HG03103 (cell line): ENCODE results near the gene KIF25.
"Not testable (repeated sequence)": the region's sequence is repeated elsewhere in the genome, so short reads cannot be mapped to it uniquely, and the experiment has no call there.

Experiments
- ATAC-seq: cut with Tn5 transposase; IDR thresholded peaks from one replicate; pipeline ENCODE4 v1.9.1; 2021; ENCODE audit warnings: low read depth; ENCODE audit not compliant: unreplicated experiment

The KIF25 gene

DNA sequence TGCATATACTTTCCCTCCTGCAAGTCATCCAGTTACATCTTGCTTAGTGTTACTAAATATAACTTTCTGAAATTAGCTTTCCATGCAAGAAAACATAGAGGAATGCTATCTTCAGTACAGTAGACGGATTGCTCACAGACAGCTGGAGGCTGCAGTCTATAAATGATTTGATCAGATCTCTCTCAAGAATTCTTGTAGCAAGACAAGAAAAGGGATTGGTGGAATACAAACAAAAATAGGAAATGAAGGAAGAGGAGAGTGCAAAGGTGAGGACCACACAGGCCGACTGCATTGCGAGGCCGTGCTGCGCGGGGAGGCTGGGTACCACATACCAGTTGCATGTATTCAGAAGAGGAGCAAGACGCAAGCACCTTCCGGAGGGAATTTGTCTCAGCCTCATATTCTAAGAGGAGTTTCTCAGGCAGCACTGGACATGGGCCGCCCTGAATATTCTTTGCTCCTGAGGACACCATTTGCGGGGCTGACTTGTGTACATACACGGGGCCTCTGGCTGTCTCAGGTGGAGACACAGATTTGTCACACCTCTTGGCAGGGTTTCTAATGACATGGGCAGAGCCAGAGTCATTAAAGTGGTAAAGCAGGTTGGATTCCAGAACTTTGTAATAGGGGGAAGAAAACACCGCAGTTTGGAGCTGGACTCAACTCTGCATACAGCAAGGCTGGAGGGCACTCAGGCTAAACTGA lies 22.7 kb upstream of the KIF25 start:
- ATAC-seq, result no peak

DNA sequence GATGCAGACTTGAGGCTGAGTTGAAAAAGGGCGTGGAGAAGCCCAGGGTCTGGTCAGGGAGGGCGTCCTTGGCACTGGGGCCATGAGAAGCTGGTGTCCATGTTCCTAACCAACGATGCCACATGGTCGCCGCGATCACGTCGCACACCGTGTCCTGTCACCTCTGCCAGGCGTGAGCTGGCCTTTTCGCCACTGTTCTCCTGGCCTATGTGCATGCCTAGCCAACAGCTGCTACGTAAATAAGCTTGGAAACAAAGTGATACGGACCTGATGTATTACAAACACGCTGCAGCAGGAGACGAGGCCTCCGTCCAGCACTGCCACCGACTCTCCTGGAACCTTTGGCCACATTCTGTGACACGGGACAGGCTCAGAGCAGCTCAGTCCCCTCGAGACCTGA lies 22.0 kb upstream of the KIF25 start:
- ATAC-seq, result no peak

DNA sequence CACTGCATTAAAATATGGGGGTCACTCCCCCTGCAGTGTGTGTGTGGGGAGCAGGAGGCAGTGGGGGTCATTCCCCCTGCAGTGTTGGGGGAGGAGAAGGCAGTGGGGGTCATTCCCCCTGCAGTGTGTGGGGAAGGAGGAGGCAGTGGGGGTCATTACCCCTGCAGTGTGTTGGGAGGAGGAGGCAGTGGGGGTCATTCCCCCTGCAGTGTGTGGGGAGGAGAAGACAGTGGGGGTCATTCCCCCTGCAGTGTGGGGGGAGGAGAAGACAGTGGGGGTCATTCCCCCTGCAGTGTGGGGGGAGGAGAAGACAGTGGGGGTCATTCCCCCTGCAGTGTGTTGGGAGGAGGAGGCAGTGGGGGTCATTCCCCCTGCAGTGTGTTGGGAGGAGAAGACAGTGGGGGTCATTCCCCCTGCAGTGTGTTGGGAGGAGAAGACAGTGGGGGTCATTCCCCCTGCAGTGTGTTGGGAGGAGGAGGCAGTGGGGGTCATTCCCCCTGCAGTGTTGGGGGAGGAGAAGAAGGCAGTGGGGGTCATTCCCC lies 21.3 kb upstream of the KIF25 start:
- not testable (repeated sequence) for ATAC-seq

DNA sequence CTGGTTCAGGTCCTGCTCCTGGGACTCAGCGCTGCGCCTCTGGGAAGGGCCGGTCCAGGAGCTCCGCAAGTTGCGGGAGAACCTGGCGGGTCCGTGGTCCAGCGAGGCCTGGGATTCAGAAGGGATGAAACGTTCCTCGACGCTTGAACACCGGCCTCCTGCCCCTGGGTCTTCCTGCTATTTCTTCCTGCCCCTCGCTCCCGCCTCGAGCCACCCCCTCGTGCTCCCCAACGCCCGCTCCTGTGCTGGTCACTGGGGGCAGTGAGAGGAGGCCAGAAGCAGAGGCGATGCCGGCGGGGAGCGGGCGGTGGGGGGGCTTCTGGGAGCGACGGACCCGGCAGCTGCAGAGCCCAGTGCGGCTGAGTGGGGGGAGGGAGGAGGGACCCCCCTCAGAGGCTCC lies 20.8 kb upstream of the KIF25 start:
- no peak for ATAC-seq

DNA sequence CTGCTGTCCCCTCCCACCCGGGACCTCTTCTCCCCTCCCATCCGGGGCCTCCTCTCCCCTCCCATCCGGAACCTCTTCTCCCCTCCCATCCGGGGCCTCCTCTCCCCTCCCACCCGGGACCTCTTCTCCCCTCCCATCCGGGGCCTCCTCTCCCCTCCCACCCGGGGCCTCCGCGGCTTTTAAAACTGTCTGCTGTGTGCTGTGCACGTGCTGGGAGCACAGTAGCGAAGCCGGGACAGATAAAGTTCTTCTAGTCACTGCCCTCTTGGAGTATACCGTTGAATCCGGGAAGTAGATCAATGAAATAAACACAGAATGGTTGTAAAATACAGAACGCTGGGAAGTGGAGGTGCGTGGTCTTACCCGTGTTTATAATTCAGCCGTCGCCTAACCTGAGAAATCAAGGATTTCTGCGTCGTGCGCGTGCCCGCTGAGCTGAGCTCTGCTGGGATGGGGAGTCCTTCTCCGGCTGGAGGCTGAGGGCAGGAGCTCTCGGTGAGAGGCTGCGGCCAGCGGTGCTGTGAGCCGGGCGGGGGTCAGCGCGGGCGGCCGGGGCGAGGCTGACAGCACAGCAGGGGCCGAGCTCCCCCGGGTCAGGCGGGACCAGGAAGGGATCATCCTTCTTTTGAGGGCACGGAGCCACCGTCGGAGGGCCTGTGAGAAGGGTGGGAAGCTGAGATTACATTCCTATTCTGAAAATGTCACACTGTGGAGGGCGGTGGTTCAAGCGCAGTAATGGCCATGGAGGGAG lies 19.6 kb upstream of the KIF25 start:
- ATAC-seq, result no peak

DNA sequence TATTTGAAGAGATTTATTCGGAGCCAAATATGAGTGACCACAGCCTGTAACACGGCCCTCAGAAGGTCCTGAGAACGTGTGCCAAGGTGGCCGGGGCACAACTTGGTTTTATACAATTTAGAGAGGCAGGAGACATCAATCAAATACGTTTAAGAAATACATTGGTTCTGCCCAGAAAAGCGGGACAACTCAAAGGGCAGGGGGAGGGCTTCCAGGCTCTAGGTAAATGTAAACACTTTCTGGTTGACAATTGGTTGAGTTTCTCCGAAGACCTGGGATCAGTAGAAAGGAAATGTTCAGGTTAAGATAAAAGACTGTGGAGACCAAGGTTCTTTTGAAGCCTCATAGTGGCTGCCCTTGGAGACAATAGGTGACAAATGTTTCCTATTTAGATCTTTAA lies 18.9 kb upstream of the KIF25 start:
- ATAC-seq, result no peak

DNA sequence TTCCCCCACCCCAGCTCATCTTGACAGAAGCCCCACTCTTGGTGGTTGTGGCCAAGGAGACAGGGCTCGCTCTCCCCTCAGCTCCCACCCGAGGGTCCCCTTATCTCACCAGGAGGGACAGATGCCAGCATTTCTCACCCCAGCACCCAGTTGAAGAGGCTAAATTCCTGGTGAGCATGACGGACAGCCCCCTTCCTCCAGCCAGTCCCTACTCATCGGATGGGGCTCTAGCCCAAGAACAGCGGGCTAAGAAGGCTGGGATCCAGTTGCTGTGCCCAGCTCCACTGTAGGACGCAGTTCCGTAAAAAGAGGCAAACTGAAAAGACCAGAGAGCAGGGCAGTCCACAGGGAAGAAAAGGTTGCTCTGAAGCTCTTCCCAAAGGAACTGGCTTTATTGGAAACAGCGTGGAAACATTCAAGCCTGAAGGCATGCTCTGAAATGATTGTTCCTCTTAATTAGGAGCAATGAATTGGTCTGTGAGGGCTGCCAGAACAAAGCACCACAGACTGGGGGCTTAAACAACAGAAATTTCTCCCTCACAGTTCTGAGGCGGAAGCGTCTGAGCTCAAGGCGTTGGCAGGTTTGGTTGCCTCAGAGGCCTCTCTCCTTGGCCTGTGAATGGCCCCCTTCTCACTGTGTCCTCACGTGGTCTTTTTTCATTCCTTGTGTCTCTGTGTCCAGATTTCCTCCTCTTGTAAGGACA lies 17.9 kb upstream of the KIF25 start:
- ATAC-seq, result no peak

DNA sequence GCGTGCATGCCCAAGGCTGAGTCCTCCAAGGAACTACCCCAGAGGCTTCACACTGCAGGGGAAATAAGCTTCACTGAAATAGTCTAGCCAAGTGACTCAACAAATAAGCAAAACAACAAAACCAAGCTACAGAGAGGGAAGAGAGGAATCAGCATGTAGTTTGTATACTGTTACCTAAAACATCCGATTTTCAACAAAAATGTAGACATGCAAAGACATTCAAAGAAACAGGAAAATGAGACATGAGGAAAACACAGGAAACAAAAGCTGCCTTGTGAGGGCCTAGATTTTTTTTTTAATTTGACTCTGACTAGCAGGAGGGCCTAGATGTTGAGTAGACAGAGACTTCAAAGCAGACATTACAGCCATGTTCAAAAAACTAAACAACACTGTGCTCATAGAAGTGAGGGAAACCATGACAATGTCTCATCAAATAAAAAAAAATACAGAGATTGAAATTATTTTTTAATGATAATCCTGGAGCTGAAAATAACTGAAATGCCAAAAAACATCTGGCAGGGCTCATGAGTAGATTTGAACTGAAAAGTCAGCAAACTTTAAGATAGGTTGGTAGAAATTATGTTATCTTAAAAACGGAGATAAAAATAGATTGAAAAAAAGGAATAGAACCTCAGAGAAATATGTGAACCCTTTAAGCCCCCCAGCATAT lies 16.4 kb upstream of the KIF25 start:
- no peak for ATAC-seq

DNA sequence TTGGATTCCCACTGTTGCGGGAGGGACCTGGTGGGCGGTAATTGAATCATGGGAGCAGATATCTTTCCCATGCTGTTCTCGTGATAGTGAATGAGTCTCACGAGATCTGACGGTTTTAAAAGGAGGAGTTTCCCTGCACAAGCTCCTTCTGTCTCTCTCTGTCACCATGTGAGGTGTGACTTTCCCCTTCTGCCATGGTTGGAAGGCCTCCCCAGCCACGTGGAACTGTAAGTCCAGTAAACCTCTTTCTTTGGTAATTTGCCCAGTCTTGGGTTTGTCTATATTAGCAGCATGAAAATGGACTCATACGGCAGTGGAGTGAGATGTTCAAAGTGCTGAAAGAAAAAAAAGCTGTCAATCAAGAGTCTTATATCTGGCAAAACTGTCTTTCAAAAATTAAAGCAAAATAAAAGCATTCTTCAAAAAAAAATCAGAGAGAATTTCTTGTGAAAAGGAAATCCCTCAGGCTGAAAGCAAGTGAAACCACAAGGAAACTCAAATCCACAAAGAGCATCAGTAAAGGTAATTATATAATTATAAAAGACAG lies 15.5 kb upstream of the KIF25 start:
- ATAC-seq, result no peak

DNA sequence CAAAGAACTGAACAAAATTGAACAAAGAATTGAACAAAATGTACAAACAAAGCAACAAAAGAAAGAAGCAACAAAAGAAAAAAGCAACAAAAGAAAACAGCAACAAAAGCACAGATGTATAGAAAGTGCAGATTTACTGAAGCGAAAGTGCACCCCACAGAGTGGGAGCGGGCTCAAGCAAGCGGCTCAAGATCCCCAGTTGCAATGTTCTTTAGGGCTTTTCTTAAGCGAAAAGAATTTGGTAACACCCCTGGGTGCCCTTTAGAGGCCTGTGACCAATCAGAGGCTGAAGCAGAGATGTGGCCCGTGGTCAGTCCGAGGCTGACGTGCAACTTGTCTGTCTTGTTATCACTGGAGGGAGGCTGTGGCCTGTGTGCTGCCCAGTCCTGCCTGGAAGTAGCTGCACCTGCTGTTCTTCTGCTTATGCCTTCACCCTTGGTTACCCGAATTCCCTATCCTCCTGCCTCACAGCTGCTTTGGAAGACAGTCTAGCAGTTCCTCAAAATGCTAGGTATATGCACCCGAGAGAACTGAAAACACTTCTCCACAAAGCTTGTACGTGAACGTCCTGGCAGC lies 13.2 kb upstream of the KIF25 start:
- ATAC-seq, result no peak

DNA sequence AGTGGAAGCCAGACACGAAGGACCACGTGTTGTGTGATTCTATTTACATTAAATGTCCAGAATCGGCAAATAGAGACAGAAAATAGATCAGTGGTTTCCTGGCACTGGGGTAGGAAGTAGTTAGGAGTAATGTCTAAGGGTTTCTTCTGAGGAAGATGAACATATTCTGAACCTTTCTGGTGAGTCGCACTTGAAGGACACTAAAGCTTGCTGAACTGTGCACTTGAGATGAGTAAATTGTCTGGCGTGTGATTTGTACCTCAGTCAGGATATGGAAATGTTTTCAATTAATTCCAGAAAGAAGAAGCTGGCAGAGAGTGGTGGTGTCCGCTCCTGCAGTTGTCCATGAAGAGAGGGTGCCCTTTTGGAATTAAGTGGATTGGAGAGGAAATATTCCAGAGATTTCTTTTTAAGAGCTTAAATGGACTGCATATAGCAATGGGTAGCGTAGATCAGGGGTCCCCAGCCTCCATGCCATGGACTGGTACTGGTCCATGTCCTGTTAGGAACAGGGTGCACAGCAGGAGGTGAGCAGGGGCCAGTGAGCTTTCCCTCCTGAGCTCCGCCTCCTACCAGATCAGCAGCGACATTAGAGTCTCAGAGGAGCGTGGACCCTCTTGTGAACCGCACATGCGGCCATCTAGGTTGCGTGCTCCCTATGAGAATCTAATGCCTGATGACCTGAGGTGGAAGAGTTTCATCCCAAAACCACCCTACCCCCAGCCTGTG lies 12.4 kb upstream of the KIF25 start:
- ATAC-seq, result no peak

DNA sequence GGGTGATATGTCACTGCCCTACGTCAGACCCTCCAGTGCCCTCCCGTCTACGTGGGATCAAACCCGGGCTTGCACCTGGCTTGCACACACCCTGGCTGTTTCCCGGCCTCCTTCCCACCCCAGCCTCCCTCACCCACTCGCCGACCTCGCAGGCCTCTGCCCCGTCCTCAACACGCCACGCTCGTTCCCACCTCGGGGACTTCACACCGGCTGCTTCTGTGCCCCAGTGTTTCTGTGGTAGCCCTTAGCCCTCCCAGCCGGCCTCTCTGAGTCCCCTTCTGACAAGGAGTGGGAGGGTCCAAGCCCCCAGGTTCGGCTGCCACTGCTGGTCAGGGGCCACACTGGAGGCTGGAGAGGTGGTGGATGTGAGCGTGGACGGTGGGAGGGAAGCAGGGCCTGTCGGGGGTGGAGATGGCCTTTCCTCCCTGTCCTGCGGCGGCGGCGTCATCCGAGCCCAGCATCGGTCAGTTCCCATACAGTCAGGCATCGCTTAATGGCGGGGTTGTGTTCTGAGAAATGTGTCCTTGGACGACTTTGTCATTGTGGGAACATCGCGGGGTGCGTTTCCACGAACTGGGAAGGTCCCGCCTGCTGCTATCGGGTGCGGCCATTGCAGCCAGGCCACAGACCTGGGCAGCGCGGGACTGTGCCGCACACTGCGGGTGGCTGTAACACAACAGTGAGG lies 11.4 kb upstream of the KIF25 start:
- no peak for ATAC-seq

DNA sequence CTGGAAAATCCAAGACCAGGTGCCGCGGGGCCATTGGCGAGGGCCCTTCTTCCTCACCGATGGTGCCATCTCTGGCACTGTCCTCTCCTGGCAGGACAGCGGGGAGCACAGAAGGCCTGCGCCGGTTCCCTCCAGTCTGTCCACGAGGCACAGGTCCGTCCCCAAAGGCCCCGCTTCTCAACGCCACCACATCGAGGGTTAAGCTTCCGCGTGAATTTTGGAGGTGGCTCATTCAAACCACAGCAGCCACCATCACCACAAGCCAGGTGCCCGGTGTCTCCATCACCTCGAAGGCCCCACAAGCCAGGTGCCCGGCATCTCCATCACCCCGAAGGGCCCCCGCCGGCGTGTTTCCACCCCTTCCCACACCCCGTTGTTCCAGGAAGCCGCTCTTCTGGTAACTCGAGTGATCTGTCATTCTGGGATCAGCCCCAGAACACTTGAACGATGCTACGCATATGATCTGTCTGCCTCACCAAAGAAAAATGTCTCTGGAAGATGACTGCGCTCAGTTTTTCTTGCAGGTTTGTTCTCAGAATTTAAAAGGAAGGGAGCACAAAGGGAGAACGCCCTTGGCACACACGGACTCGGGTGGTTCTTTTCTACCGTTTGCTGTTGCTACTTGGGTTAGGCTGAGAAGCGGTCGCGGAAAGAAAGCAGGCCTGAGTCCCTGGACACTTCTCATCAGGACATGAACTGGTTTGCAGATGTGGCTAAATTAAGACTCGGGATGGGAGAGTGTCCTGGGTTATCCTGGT lies 9.9 kb upstream of the KIF25 start:
- no peak for ATAC-seq

DNA sequence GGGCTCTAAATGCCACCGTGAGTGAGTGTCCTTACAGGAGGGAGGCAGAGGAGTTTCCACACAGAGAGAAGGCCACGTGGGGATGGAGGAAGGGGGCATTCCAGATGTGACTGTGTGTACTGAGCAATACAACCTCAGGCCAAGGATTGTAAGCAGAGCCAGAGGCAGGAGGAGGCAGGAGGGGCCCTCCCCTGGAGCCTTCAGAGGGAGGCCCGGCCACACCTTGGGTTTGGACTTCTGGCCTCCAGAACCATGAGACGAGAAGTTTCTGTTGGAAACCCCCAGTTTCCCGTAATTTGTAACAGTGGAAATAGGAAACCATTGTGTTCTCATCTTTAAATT lies 9.3 kb upstream of the KIF25 start:
- no peak for ATAC-seq

DNA sequence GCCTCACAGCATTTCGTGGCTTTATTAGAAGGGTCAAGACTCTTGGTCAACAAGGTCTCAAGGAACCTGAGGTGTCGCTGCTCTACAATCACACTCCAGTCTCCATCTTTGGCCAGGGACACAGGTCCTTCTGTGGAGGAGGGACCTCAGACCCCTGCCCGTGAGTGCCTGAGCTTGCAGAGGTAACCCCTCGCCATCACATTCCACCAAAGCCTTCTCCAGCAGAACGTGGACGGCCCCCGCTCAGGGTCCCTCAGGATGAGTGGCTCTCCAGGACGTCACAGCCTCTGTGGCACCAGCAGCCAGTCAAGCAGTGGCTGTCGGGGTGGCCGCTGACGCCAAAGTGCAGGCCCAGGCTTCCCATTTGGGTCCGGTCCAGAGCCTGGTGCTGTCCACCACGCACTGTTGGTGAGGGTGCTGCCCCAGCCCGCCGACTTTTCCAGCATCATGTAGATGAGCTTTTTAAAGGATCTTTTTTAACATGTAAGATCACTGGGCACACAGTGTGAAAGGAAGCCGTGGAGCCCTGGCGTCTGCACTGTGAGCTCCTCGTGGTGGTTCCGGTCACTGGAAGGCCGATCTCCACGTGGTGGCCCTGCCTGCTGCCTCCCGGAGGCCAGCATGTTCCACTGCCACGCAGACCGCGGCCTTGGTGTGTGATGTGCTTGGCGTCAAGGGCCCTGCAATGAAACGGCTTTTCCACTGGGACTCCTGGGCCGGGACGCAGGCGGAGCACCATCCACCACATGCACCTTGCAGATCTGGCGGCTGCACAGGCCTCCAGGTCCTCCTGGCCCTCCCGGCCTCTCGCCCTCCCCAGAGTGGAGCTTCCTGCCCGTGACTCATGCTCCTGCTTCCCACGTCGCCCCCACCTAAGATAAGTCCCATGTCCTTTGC lies 8.3 kb upstream of the KIF25 start:
- no peak for ATAC-seq

DNA sequence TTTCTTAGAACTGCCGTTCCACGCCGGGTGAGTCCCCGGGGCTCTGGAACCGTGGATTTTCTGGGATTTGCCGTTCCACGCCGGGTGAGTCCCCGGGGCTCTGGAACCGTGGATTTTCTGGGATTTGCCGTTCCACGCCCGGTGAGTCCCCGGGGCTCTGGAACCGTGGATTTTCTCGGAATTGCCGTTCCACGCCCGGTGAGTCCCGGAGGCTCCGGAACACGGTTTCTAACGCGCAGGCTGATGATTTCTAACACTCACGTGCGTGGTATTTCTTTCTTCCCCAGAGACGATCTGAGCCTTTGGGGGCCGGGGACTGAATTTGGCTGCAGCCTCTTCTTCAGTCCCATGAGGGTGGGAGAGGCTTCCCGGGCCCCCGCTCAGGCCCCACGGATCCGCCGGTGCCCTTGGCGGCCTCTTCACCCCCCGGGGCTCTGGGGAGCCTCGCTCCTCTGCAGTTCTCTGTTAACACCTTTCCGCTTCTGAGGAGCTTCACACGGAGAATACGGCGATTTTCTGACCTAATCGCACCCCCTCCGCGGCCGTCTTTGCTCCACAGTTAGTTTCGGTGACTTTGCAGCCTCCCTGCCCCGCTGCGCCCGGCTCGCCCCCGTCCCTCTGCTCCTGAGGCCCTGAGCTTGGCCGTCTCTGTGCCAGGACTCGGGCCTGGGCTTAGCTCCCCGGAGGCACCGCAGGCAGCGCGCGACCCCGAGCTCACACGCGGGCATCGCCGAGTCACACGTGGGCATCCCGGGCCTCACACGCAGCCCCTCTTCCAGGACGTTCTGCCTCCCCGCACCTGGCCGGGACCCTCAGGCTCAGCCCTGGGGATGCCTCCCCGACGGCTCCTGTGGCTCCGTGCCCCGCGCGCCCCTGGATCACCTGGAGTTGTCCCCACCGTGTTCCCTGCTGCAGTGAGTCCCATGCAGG lies 7.2 kb upstream of the KIF25 start:
- no peak for ATAC-seq
